Left lung (tissue), 10 donors: ENCODE data around the gene PDE3B. TPM values are rescaled to one million over a fixed set of nuclear protein-coding genes. Genes with fewer than 3 reads are reported as not detected.
"Not testable (repeated sequence)": the region's sequence is repeated elsewhere in the genome, so short reads cannot be mapped to it uniquely, and the experiment has no call there.

Experiments
- ATAC-seq: fragments of 200-7000 bp; cut with Tn5 transposase; one replicate; pipeline ENCODE4 v1.9.1; 2020; ENCODE audit warnings: moderate library complexity
- DNase-seq, 4 donors: peaks; one replicate each; pipeline ENCODE4 v3.0.0-alpha.2; 2013 to 2020
- H3K27ac ChIP-seq, 2 donors: fragments of 200-600 bp; sonication (generic) in 1 of 2; one replicate each; pipeline versions ENCODE4 v1.5.0 to v1.8.0; 2020 to 2021
- H3K27me3 ChIP-seq, 2 donors: fragments of 200-600 bp; sonication (generic) in 1 of 2; one replicate each; pipeline versions ENCODE4 v1.5.0 to v1.8.0; 2020 to 2021
- H3K36me3 ChIP-seq, 2 donors: fragments of 200-600 bp; sonication (generic) in 1 of 2; one replicate each; pipeline versions ENCODE4 v1.5.0 to v1.8.0; 2020 to 2021
- H3K4me1 ChIP-seq, 2 donors: fragments of 200-600 bp; one replicate each; pipeline ENCODE4 v1.8.0; 2021
- H3K4me3 ChIP-seq, 2 donors: fragments of 200-600 bp; sonication (generic) in 1 of 2; one replicate each; pipeline versions ENCODE4 v1.5.0 to v1.8.0; 2020 to 2021; ENCODE audit warnings: mild to moderate bottlenecking in 1 of 2
- H3K9me3 ChIP-seq, 2 donors: fragments of 200-600 bp; sonication (generic) in 1 of 2; one replicate each; pipeline versions ENCODE4 v1.5.0 to v1.8.0; 2020 to 2021
- CTCF ChIP-seq, 2 donors: fragments of 200-600 bp; sonication (generic) in 1 of 2; IDR thresholded peaks; one replicate each; pipeline versions ENCODE4 v1.5.0 to v1.8.0; 2021; ENCODE audit warnings: antibody characterized with exemption in 2 of 2
- intact Hi-C, 2 donors: fragments of 100-400 bp; cut with DNase I; formaldehyde crosslinking; loops; one replicate each; pipeline versions ENCODE4 v1.11.2 to v1.14.2; 2022
- polyA plus RNA-seq, 6 donors: library from polyadenylated mRNA; unstranded; fragments of 120-200 nt; gene quantifications; one replicate each; pipeline ENCODE4 v1.2.1, GENCODE V29; 2013; ENCODE audit not compliant: insufficient read length in 6 of 6
- total RNA-seq, 2 donors: library from RNA; stranded (reverse); fragmentation: NEBNext Ultra II Directional; extraction: Animal tissue kit (Norgen Biotek cat#: 25700); gene quantifications; one replicate each; pipeline ENCODE4 v1.2.1, GENCODE V29; 2021
- donor health status: DM: no; HTN: yes; CAD: no.
- donor health status: DM: no; HTN: no; CAD: no.

PDE3B gene
- total and polyA plus RNA-seq, 8 donors = 17.0 to 36.2 (median 30.9) TPM

GRCh38 chr11:14860511-14860910, 216.9 kb downstream of the PDE3B start:
- Histone ChIP-seq H3K27ac (no peak overlapping the region), H3K4me3 (no peak overlapping the region), H3K27me3 (no peaks in the 10 kb centered on the region), H3K36me3 (peaks cover 0 to 10% of the 10 kb centered on the region in 2 donors), H3K4me1 (no peaks in the 10 kb centered on the region), H3K9me3 (peaks cover 0 to 3% of the 10 kb centered on the region in 2 donors)
- no peak for TF ChIP-seq CTCF (IDR thresholded peaks at IDR 0.05)
- intact Hi-C loops = no loop called here
- DNase-seq = no peak
- no peak for ATAC-seq

GRCh38 chr11:14861680-14862079, 218.1 kb downstream of the PDE3B start:
- TF ChIP-seq CTCF (IDR thresholded peaks at IDR 0.05) = no peak
- ATAC-seq = peak; percentile 75
- no peak overlapping the region for H3K27ac ChIP-seq
- H3K4me3 ChIP-seq = no peak overlapping the region
- H3K36me3 ChIP-seq = peaks cover 0 to 10% of the 10 kb centered on the region in 2 donors
- intact Hi-C loops = no loop called here
- H3K4me1 ChIP-seq = no peaks in the 10 kb centered on the region
- peak in 2 of 4 donors; percentile 34 to 37 for DNase-seq
- H3K9me3 ChIP-seq = peaks cover 0 to 3% of the 10 kb centered on the region in 2 donors
- no peaks in the 10 kb centered on the region for H3K27me3 ChIP-seq

- H3K4me3 ChIP-seq, intact Hi-C loops, H3K27me3 ChIP-seq, H3K27ac ChIP-seq, H3K9me3 ChIP-seq, H3K4me1 ChIP-seq, ATAC-seq, DNase-seq: not testable (repeated sequence)
- H3K36me3 ChIP-seq = peaks cover 0 to 13% of the 10 kb centered on the region in 2 donors
These were observed 220.2 kb downstream of the PDE3B start for GRCh38 chr11:14863775-14864174.

DNA sequence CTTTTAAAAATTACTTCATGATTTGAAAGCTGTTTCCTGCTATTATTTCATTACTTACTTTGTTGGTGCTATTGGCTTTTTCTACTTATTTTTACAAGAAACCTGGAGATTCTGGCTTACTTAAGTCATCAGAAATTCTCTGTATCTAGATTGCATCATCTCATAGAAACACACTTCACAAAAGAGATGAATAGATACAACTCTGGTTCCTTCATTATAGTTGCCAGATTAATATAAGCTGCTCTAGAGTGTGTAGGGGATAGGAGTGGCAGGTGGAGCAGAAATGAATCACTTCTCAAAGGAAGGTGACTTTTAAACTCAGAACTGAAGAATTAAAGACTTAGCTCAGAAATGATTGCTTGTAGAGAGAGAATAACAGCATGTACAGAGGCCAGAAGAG, 228.4 kb downstream of the PDE3B start:
- no peak for ATAC-seq
- intact Hi-C loops = no loop called here
- Histone ChIP-seq H3K27me3 (no peaks in the 10 kb centered on the region), H3K36me3 (peaks cover 0 to 23% of the 10 kb centered on the region in 2 donors), H3K4me3 (no peak overlapping the region), H3K27ac (no peak overlapping the region), H3K4me1 (no peaks in the 10 kb centered on the region), H3K9me3 (no peaks in the 10 kb centered on the region)
- DNase-seq = no peak
- TF ChIP-seq CTCF (IDR thresholded peaks at IDR 0.05) = no peak

GRCh38 chr11:14873632-14874031, 230.0 kb downstream of the PDE3B start:
- ATAC-seq = no peak
- Histone ChIP-seq H3K4me1 (no peaks in the 10 kb centered on the region), H3K27ac (no peak overlapping the region), H3K36me3 (peaks cover 0 to 37% of the 10 kb centered on the region in 2 donors), H3K4me3 (no peak overlapping the region), H3K27me3 (no peaks in the 10 kb centered on the region), H3K9me3 (no peaks in the 10 kb centered on the region)
- TF ChIP-seq CTCF (IDR thresholded peaks at IDR 0.05) = no peak
- intact Hi-C loops = no loop called here
- no peak for DNase-seq

DNA sequence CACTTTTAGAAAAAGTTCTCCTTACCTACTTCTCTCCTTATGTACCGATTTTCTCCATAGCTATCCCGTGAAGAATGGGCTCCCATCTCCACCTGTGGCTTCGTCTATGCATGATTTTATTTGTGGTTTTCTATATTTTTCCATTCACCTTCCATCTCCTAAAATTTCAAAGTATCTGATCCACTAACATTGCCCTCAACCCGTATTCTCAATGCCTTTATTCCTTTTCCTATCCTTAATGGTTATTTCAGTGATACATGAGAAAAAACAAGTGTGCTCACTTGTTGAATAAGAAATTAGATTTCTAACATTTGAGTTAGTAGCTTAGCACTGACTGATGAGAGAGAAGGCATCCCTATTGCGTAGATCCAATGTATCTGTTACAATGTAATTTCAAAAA, 231.6 kb downstream of the PDE3B start:
- no peak overlapping the region for H3K27ac ChIP-seq
- ATAC-seq = no peak
- H3K4me3 ChIP-seq = no peak overlapping the region
- peaks cover 0 to 36% of the 10 kb centered on the region in 2 donors for H3K36me3 ChIP-seq
- no peaks in the 10 kb centered on the region for H3K27me3 ChIP-seq
- DNase-seq = no peak
- H3K9me3 ChIP-seq = no peaks in the 10 kb centered on the region
- no peak for TF ChIP-seq CTCF (IDR thresholded peaks at IDR 0.05)
- no peaks in the 10 kb centered on the region for H3K4me1 ChIP-seq
- intact Hi-C loops = no loop called here
